GM10248 (cell line): ENCODE measurements around the gene KCNK10.

ENCODE experiments used
- CTCF ChIA-PET: fragments of 300-600 bp; sonication (Branson Sonifier 250); formaldehyde crosslinking; extraction: SDS; loops from one replicate; lab custom pipeline; 2021; ENCODE audit warnings: antibody characterized with exemption; lab: Yijun Ruan, JAX
- POLR2A ChIA-PET: fragments of 350-650 bp; sonication (Branson Sonifier 250); formaldehyde crosslinking; extraction: SDS; loops from one replicate; lab custom pipeline; 2020; ENCODE audit warnings: antibody characterized with exemption; lab: Yijun Ruan, JAX
- DNase-seq: peaks from one replicate; pipeline ENCODE4 v3.0.0; 2012; ENCODE audit errors: extremely low spot score
- CTCF ChIP-seq: IDR thresholded peaks from 2 replicates; pipeline ENCODE4 v1.5.1; 2012; ENCODE audit warnings: mild to moderate bottlenecking, low read depth; ENCODE audit errors: extremely low read depth, missing control alignments, control extremely low read depth

The KCNK10 gene

GRCh38 chr14:88189417-88190191, 133.5 kb downstream of the KCNK10 start:
- POLR2A ChIA-PET, result no interaction called here
- CTCF ChIA-PET, result interaction anchor here (0.7 to 5.6 kb wide), 44 partner anchors 10 to 818 kb away, joined by 3 to 52 read pairs (median 4); partner anchors contain the start of genes GPR65 and SPATA7

GRCh38 chr14:88188745-88189416, 134.2 kb downstream of the KCNK10 start:
- ChIA-PET CTCF (interaction anchor here (0.8 to 5.6 kb wide), 40 partner anchors 10 to 818 kb away, joined by 3 to 52 read pairs (median 5); no protein-coding TSS in a partner anchor), POLR2A (no interaction called here)
- TF ChIP-seq CTCF, result no peak
- no peak for DNase-seq

More at GRCh38 chr14:88189417-88190191, 133.5 kb downstream of the KCNK10 start:
- peak; percentile 70 for TF ChIP-seq CTCF
- DNase-seq, result peak; percentile 58

GRCh38 chr14:88185843-88186242, 137.2 kb downstream of the KCNK10 start:
- TF ChIP-seq CTCF, result no peak
- no peak for DNase-seq
- ChIA-PET POLR2A (no interaction called here), CTCF (no interaction called here)

GRCh38 chr14:88184956-88185355, 138.1 kb downstream of the KCNK10 start:
- ChIA-PET POLR2A (no interaction called here), CTCF (interaction anchor here (2.5 kb wide), 1 partner anchor 240 kb away, joined by 11 read pairs; no protein-coding TSS in a partner anchor)
- DNase-seq, result no peak
- no peak for TF ChIP-seq CTCF

GRCh38 chr14:88181072-88181471, 142.0 kb downstream of the KCNK10 start:
- no peak for DNase-seq
- POLR2A ChIA-PET, result no interaction called here
- no peak for TF ChIP-seq CTCF
- CTCF ChIA-PET, result interaction anchor here (1.7 to 4.8 kb wide), 3 partner anchors 8 to 236 kb away, joined by 3 to 36 read pairs (median 5); no protein-coding TSS in a partner anchor

GRCh38 chr14:88179716-88180115, 143.4 kb downstream of the KCNK10 start:
- no peak for TF ChIP-seq CTCF
- DNase-seq, result no peak
- POLR2A ChIA-PET, result no interaction called here
- CTCF ChIA-PET, result interaction anchor here (0.7 to 4.8 kb wide), 5 partner anchors 9 to 234 kb away, joined by 3 to 36 read pairs (median 4); no protein-coding TSS in a partner anchor
